HepG2 (cell line): ENCODE data around the gene JMJD8. TPM values are rescaled to one million over a fixed set of nuclear protein-coding genes. Genes with fewer than 3 reads are reported as not detected.

ENCODE experiments used
- ATAC-seq: fragments of 200-7000 bp; cut with Tn5 transposase; 3 replicates; pipeline ENCODE4 v1.9.1; 2020; ENCODE audit warnings: mild to moderate bottlenecking, moderate library complexity
- BruUV-seq: library from RNA; stranded (reverse); fragments of 400-500 nt; replicated peaks from 2 replicates; lab custom pipeline; 2021; lab: Mats Ljungman, UMichigan
- CTCF ChIA-PET: fragments of 300-600 bp; formaldehyde crosslinking; extraction: SDS; loops from one replicate; lab custom pipeline; 2021; ENCODE audit warnings: low total read pairs, inconsistent platforms, low intra/inter-chr PET ratio; lab: Yijun Ruan, JAX
- POLR2A ChIA-PET: fragments of 350-600 bp; sonication (Branson Sonifier 250); formaldehyde crosslinking; loops from one replicate; lab custom pipeline; 2020; ENCODE audit warnings: antibody characterized with exemption, inconsistent platforms; lab: Yijun Ruan, JAX
- DNase-seq: peaks from one replicate; pipeline ENCODE4 v3.0.0-alpha.2; 2015; ENCODE audit warnings: low spot score
- FAIRE-seq: peaks from 3 replicates; lab custom pipeline; 2011; peaks lifted over from hg19 to GRCh38; lab: Jason Lieb, UNC
- H2AFZ ChIP-seq: one replicate; pipeline ENCODE4 v1.6.1; 2011; ENCODE audit warnings: low read length, inconsistent platforms
- H3K27ac ChIP-seq: fragments of 300-600 bp; 3 replicates; pipeline ENCODE4 v1.8.0; 2011; ENCODE audit warnings: mixed run types, mild to moderate bottlenecking, mixed read lengths, low read length, inconsistent platforms; ENCODE audit not compliant: insufficient read depth; ENCODE audit errors: extremely low read length
- H3K27me3 ChIP-seq, 2 experiments: fragments of 200-600 bp in 1 of 2; 2 replicates in 1 of 2; 3 replicates in 1 of 2; pipeline versions ENCODE4 v1.6.0 to v1.8.0; 2011; ENCODE audit warnings: low read length in 2 of 2, mild to moderate bottlenecking in 2 of 2, moderate library complexity in 2 of 2, inconsistent platforms in 1 of 2; ENCODE audit not compliant: insufficient read depth in 2 of 2, control insufficient read depth in 1 of 2
- H3K36me3 ChIP-seq, 2 experiments: fragments of 200-600 bp in 1 of 2; replicated peaks in 1 of 2; 2 replicates in 1 of 2; 3 replicates in 1 of 2; pipeline versions ENCODE4 v1.5.1 to v1.8.0; 2011; ENCODE audit warnings: low read length in 2 of 2, inconsistent platforms in 1 of 2; ENCODE audit not compliant: insufficient read depth in 2 of 2, control insufficient read depth in 1 of 2
- H3K4me1 ChIP-seq: 2 replicates; pipeline ENCODE4 v1.5.1; 2012; ENCODE audit warnings: low read length, inconsistent platforms; ENCODE audit not compliant: insufficient read depth
- H3K4me2 ChIP-seq: 2 replicates; pipeline ENCODE4 v1.6.0; 2011; ENCODE audit warnings: low read depth, low read length, inconsistent platforms
- H3K4me3 ChIP-seq, 3 experiments: fragments of 200-600 bp in 1 of 3; sonication (generic), shearing (Covaris generic) in 1 of 3; replicated peaks in 1 of 3; 2 replicates each; pipeline ENCODE4 v1.5.1; 2011 to 2016; ENCODE audit warnings: low read length in 3 of 3, inconsistent platforms in 2 of 3, low read depth in 2 of 3, mild to moderate bottlenecking in 2 of 3, control low read depth in 1 of 3, mixed read lengths in 1 of 3; ENCODE audit not compliant: insufficient read depth in 1 of 3
- H3K79me2 ChIP-seq: one replicate; pipeline ENCODE4 v1.6.1; 2011; ENCODE audit warnings: low read length, inconsistent platforms; ENCODE audit not compliant: insufficient read depth
- H3K9ac ChIP-seq: 2 replicates; pipeline ENCODE4 v1.6.0; 2011; ENCODE audit warnings: mild to moderate bottlenecking, low read depth, low read length, inconsistent platforms; ENCODE audit not compliant: insufficient read depth
- H3K9me3 ChIP-seq: 2 replicates; pipeline ENCODE4 v1.5.1; 2012; ENCODE audit warnings: mild to moderate bottlenecking, low read length
- H4K20me1 ChIP-seq: 2 replicates; pipeline ENCODE4 v1.6.0; 2011; ENCODE audit warnings: inconsistent platforms, mild to moderate bottlenecking, low read length, moderate library complexity; ENCODE audit not compliant: insufficient read depth
- CAMTA2 ChIP-seq: sonication (generic); formaldehyde crosslinking; IDR thresholded peaks from 2 replicates; pipeline ENCODE4 v1.4.0; 2020; ENCODE audit warnings: mild to moderate bottlenecking, missing genetic modification reagents, borderline replicate concordance
- CC2D1A ChIP-seq: sonication (generic); formaldehyde crosslinking; IDR thresholded peaks from 2 replicates; pipeline ENCODE4 v1.8.1; 2023; ENCODE audit warnings: mild to moderate bottlenecking, missing genetic modification reagents
- DNMT1 ChIP-seq: sonication (generic); formaldehyde crosslinking; IDR thresholded peaks from 2 replicates; pipeline ENCODE4 v1.5.1; 2020; ENCODE audit warnings: mild to moderate bottlenecking, missing genetic modification reagents
- ERF ChIP-seq: IDR thresholded peaks from 2 replicates; pipeline ENCODE4 v1.6.1; 2018; ENCODE audit warnings: missing biosample characterization, missing genetic modification reagents
- KLF13 ChIP-seq: sonication (generic); formaldehyde crosslinking; IDR thresholded peaks from 2 replicates; pipeline ENCODE4 v1.4.0; 2020; ENCODE audit warnings: mild to moderate bottlenecking, missing genetic modification reagents
- MTF2 ChIP-seq: sonication (generic); formaldehyde crosslinking; IDR thresholded peaks from 2 replicates; pipeline ENCODE4 v1.5.0; 2020; ENCODE audit warnings: missing genetic modification reagents, borderline replicate concordance
- PCBP1 ChIP-seq: fragments of 200-400 bp; formaldehyde crosslinking; IDR thresholded peaks from 2 replicates; pipeline ENCODE4 v1.6.1; 2017; ENCODE audit warnings: mild to moderate bottlenecking, low read depth, low read length, borderline replicate concordance
- RAD21 ChIP-seq: fragments of 450-650 bp; formaldehyde crosslinking; IDR thresholded peaks from 2 replicates; pipeline ENCODE4 v1.5.0; 2020; ENCODE audit warnings: mild to moderate bottlenecking
- STAG1 ChIP-seq: sonication (generic); formaldehyde crosslinking; IDR thresholded peaks from 2 replicates; pipeline ENCODE4 v1.4.0; 2020; ENCODE audit warnings: missing genetic modification reagents
- ZNF333 ChIP-seq: sonication (generic); formaldehyde crosslinking; IDR thresholded peaks from 2 replicates; pipeline ENCODE4 v1.4.0; 2020; ENCODE audit warnings: mild to moderate bottlenecking, missing genetic modification reagents, borderline replicate concordance
- ZNF607 ChIP-seq: sonication (generic); formaldehyde crosslinking; IDR thresholded peaks from 2 replicates; pipeline ENCODE4 v1.5.1; 2020; ENCODE audit warnings: missing genetic modification reagents, mild to moderate bottlenecking, borderline replicate concordance
- ZNF768 ChIP-seq: sonication (generic); formaldehyde crosslinking; IDR thresholded peaks from 2 replicates; pipeline ENCODE4 v1.4.0; 2020; ENCODE audit warnings: missing genetic modification reagents
- ZNF777 ChIP-seq: sonication (generic); formaldehyde crosslinking; IDR thresholded peaks from 2 replicates; pipeline ENCODE4 v1.4.0; 2020; ENCODE audit warnings: missing genetic modification reagents
- ZNF883 ChIP-seq: sonication (generic); formaldehyde crosslinking; IDR thresholded peaks from 2 replicates; pipeline ENCODE4 v1.5.1; 2020; ENCODE audit warnings: mild to moderate bottlenecking, missing genetic modification reagents; ENCODE audit errors: not compliant biosample characterization
- ZSCAN12 ChIP-seq: sonication (generic); formaldehyde crosslinking; IDR thresholded peaks from 2 replicates; pipeline ENCODE4 v1.9.0; 2021; ENCODE audit warnings: mild to moderate bottlenecking, missing genetic modification reagents
- WGBS: methylation state at CpG from one replicate; pipeline ENCODE4 v1.1.6; 2017; ENCODE audit warnings: low lambda C conversion rate; 5-methylcytosine and 5-hydroxymethylcytosine counted together
- in situ Hi-C: cut with HindIII; loops from 2 replicates; pipeline ENCODE4 v1.10.0; 2017; ENCODE audit warnings: low pct_unique_long_range_greater_than_20kb; ENCODE audit not compliant: extremely low pct_ligation_motif_present
- intact Hi-C: fragments of 100-400 bp; cut with micrococcal nuclease; formaldehyde crosslinking; loops from one replicate; pipeline ENCODE4 v1.10.0; 2022; ENCODE audit not compliant: unreplicated experiment
- polyA plus RNA-seq, 8 experiments: library from polyadenylated mRNA; depleted of rRNA in 3 of 8; stranded (reverse) in 7 of 8; unstranded in 1 of 8; fragments of >200 nt; fragmentation: Illumina TruSeq in 4 of 8; extraction: Trizol in 4 of 8; gene quantifications; 2 replicates each; pipeline versions ENCODE4 v1.2.1 to v1.2.3, GENCODE V29; 2011 to 2016; ENCODE audit warnings: low read depth in 4 of 8, missing spikeins in 1 of 8, mixed read lengths in 1 of 8; ENCODE audit not compliant: insufficient read depth in 1 of 8
- total RNA-seq, 5 experiments: library from RNA; depleted of rRNA; stranded (reverse); fragments of >200 nt; fragmentation: Illumina TruSeq; extraction: Trizol; gene quantifications; 2 replicates each; pipeline ENCODE4 v1.2.3, GENCODE V29; 2016; ENCODE audit warnings: low read depth in 1 of 5
- TF ChIP-seq, protein P1 (sequence below): sonication (generic); formaldehyde crosslinking; IDR thresholded peaks from 2 replicates; pipeline ENCODE4 v1.5.0; 2020; ENCODE audit warnings: mild to moderate bottlenecking, missing genetic modification reagents
- TF ChIP-seq, protein P2 (sequence below): sonication (generic); formaldehyde crosslinking; IDR thresholded peaks from 2 replicates; pipeline ENCODE4 v1.4.0; 2020; ENCODE audit warnings: missing genetic modification reagents, low read depth, mild to moderate bottlenecking, borderline replicate concordance
- TF ChIP-seq, protein P3 (sequence below): sonication (generic); formaldehyde crosslinking; IDR thresholded peaks from 2 replicates; pipeline ENCODE4; 2020; ENCODE audit warnings: missing genetic modification reagents, mild to moderate bottlenecking, borderline replicate concordance

The JMJD8 gene
- total and polyA plus RNA-seq, 2 of the 13 experiments (the other 11 are each of a cell fraction or from before 2014, with no cell fraction given) = 2.6 to 11.8 TPM

DNA sequence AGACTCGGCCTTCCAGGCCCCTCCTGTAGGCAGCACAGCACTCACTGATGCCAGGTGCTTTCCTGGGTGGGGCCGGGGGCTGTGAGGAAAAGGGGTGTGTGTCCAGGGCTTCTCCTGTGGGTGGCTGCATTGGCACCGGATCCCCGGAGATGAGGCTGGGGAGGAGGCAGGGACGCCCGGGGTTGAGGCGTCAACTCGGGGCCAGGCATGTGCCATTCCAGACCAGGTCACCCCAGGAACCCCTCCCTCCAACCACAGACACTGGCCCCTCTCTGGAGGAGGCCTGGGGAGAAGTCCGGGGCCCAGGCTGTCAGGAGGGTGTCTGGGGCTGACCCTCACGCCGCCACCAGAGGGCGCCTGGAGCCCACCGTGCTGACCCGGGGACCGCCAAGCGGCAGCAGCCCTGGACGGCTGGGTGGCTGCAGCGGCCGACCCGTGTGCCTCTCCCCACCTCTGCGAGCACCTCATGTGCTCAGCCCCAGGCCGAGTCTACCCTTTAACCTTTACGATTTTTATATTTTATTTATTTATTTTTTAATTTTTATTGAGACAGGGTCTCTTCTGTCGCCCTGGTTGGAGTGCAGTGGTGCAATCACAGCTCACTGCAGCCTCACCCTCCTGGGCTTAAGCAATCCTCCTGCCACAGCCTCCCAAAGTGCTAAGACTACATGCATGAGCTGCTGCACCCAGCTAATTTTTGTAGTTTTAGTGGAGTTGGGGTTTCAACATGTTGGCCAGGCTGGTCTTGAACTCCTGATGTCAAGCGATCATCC lies 27.6 kb upstream of the JMJD8 start:
- 9% methylated on average over 15 of the region's 25 CpGs for WGBS
- intact Hi-C loops (no loop called here), in situ Hi-C loops (loop anchor here (5.0 kb wide), 1 partner anchor 76 kb away; the partner anchor contains the start of genes CHTF18 and RPUSD1)
- H3K9ac ChIP-seq = no peak overlapping the region
- H4K20me1 ChIP-seq = peaks cover 5% of the 10 kb centered on the region
- no peaks in the 10 kb centered on the region for H3K9me3 ChIP-seq
- H3K4me3 ChIP-seq = no peak overlapping the region
- ChIA-PET POLR2A (interaction anchor here (0.6 to 1.4 kb wide), 8 partner anchors 9 to 77 kb away, joined by 3 to 9 read pairs (median 4); partner anchors contain the start of genes ANTKMT, CHTF18, CIAO3 and HAGHL), CTCF (interaction anchor here (0.7 to 2.3 kb wide), 5 partner anchors 22 to 76 kb away, joined by 3 to 19 read pairs (median 13); no protein-coding TSS in a partner anchor)
- H3K4me1 ChIP-seq = peaks cover 32% of the 10 kb centered on the region
- peaks cover 3% of the 10 kb centered on the region for H3K79me2 ChIP-seq
- no peak overlapping the region for H3K27ac ChIP-seq
- no peak for DNase-seq
- H2AFZ ChIP-seq = no peak overlapping the region
- H3K36me3 ChIP-seq = no peaks in the 10 kb centered on the region
- H3K27me3 ChIP-seq = peaks cover 5 to 43% of the 10 kb centered on the region in 2 experiments; a peak in 4 of 5 replicates
- FAIRE-seq = no peak
- ATAC-seq = peak; percentile 65
- BruUV-seq = no TSS peak
- H3K4me2 ChIP-seq = no peak overlapping the region
- TF ChIP-seq, protein P1, sequence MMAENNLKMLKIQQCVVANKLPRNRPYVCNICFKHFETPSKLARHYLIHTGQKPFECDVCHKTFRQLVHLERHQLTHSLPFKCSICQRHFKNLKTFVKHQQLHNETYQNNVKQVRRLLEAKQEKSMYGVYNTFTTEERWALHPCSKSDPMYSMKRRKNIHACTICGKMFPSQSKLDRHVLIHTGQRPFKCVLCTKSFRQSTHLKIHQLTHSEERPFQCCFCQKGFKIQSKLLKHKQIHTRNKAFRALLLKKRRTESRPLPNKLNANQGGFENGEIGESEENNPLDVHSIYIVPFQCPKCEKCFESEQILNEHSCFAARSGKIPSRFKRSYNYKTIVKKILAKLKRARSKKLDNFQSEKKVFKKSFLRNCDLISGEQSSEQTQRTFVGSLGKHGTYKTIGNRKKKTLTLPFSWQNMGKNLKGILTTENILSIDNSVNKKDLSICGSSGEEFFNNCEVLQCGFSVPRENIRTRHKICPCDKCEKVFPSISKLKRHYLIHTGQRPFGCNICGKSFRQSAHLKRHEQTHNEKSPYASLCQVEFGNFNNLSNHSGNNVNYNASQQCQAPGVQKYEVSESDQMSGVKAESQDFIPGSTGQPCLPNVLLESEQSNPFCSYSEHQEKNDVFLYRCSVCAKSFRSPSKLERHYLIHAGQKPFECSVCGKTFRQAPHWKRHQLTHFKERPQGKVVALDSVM = peak; percentile 41; the same call in 1 of the 2 replicates
- no peak for TF ChIP-seq CC2D1A
- no peak for TF ChIP-seq ZSCAN12
- TF ChIP-seq, protein P2, sequence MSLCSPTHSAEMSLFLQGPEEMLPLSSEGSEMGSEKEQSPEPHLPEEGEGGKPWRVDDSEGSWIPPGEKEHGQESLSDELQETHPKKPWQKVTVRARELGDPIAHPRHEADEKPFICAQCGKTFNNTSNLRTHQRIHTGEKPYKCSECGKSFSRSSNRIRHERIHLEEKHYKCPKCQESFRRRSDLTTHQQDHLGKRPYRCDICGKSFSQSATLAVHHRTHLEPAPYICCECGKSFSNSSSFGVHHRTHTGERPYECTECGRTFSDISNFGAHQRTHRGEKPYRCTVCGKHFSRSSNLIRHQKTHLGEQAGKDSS (CRISPR knock-in tag) = peak; percentile 52; the same call in 1 of the 2 replicates
- peak; percentile 74 for TF ChIP-seq ZNF777 (CRISPR knock-in tag)
- TF ChIP-seq ZNF333 = 0 out of 2 replicates have a peak, but pooled peaks have one; percentile 28
- TF ChIP-seq, protein P3, sequence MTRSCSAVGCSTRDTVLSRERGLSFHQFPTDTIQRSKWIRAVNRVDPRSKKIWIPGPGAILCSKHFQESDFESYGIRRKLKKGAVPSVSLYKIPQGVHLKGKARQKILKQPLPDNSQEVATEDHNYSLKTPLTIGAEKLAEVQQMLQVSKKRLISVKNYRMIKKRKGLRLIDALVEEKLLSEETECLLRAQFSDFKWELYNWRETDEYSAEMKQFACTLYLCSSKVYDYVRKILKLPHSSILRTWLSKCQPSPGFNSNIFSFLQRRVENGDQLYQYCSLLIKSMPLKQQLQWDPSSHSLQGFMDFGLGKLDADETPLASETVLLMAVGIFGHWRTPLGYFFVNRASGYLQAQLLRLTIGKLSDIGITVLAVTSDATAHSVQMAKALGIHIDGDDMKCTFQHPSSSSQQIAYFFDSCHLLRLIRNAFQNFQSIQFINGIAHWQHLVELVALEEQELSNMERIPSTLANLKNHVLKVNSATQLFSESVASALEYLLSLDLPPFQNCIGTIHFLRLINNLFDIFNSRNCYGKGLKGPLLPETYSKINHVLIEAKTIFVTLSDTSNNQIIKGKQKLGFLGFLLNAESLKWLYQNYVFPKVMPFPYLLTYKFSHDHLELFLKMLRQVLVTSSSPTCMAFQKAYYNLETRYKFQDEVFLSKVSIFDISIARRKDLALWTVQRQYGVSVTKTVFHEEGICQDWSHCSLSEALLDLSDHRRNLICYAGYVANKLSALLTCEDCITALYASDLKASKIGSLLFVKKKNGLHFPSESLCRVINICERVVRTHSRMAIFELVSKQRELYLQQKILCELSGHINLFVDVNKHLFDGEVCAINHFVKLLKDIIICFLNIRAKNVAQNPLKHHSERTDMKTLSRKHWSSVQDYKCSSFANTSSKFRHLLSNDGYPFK (CRISPR knock-in tag) = peak; percentile 87; the same call in 1 of the 2 replicates
- TF ChIP-seq MTF2 = 0 out of 2 replicates have a peak, but pooled peaks have one; percentile 26
- peak; percentile 97 for TF ChIP-seq RAD21
- TF ChIP-seq CAMTA2 (CRISPR knock-in tag) = no peak
- peak; percentile 65; the same call in 1 of the 2 replicates for TF ChIP-seq ZNF768 (CRISPR knock-in tag)
- 0 out of 2 replicates have a peak, but pooled peaks have one; percentile 27 for TF ChIP-seq ERF (CRISPR knock-in tag)
- no peak for TF ChIP-seq ZNF607
- no peak for TF ChIP-seq ZNF883 (CRISPR knock-in tag)
- TF ChIP-seq PCBP1 = peak; percentile 52; the same call in 1 of the 2 replicates
- no peak for TF ChIP-seq KLF13 (CRISPR knock-in tag)
- TF ChIP-seq STAG1 (CRISPR knock-in tag) = peak; percentile 96
- 0 out of 2 replicates have a peak, but pooled peaks have one; percentile 43 for TF ChIP-seq DNMT1 (CRISPR knock-in tag)
